ENCODE results near the gene ARHGEF28. TPM values are rescaled to one million over a fixed set of nuclear protein-coding genes. Genes with fewer than 3 reads are reported as not detected.
A peak's percentile ranks its signal among the peaks of the same experiment; 100 is the strongest.

Gene ARHGEF28
- total RNA-seq, 6 experiments from 2014 or later = 3.0 to 14.9 (median 6.4) TPM

- 83% methylated on average over 6 of the region's 6 CpGs for WGBS (ENCODE audit: insufficient coverage, low coverage, low lambda C conversion rate, missing lambda C conversion rate)
- peaks cover 0 to 18% (median 0%) of the 10 kb centered on the region in 4 donors for H3K36me3 ChIP-seq
- H3K27me3 ChIP-seq = no peaks in the 10 kb centered on the region
- no peaks in the 10 kb centered on the region for H3K4me1 ChIP-seq
- DNase-seq (no peak), ATAC-seq (no peak)
- H3K4me3 ChIP-seq = no peak overlapping the region
- no peak overlapping the region for H3K27ac ChIP-seq
- intact Hi-C loops (cut with DNase I) = no loop called here
- H3K9me3 ChIP-seq = no peaks in the 10 kb centered on the region
- TF ChIP-seq POLR2A (IDR thresholded peaks at IDR 0.05) = no peak
- TF ChIP-seq CTCF (IDR thresholded peaks at IDR 0.05) = no peak
These were observed 155.2 kb downstream of the ARHGEF28 start for GRCh38 chr5:73781107-73781768.

GRCh38 chr5:73783828-73784227 lies 157.8 kb downstream of the ARHGEF28 start:
- TF ChIP-seq POLR2A (IDR thresholded peaks at IDR 0.05) (no peak), CTCF (IDR thresholded peaks at IDR 0.05) (peak; percentile 12 to 39 (median 38))
- 38% methylated on average over 1 of the region's 1 CpG for WGBS (ENCODE audit: insufficient coverage, low coverage, low lambda C conversion rate, missing lambda C conversion rate)
- DNase-seq (no peak), ATAC-seq (peak; percentile 32 to 61 (median 46))
- Histone ChIP-seq H3K9me3 (no peaks in the 10 kb centered on the region), H3K4me1 (no peaks in the 10 kb centered on the region), H3K27ac (no peak overlapping the region), H3K36me3 (peaks cover 0 to 8% (median 0%) of the 10 kb centered on the region in 4 donors), H3K4me3 (no peak overlapping the region), H3K27me3 (no peaks in the 10 kb centered on the region)
- intact Hi-C loops (cut with DNase I) = no loop called here

GRCh38 chr5:73786043-73786831 lies 160.2 kb downstream of the ARHGEF28 start:
- ATAC-seq (no peak), DNase-seq (no peak)
- H3K27ac ChIP-seq = no peak overlapping the region
- no peak for TF ChIP-seq CTCF (IDR thresholded peaks at IDR 0.05)
- TF ChIP-seq POLR2A (IDR thresholded peaks at IDR 0.05) = no peak
- 85% methylated on average over 11 of the region's 13 CpGs for WGBS (ENCODE audit: insufficient coverage, low coverage, low lambda C conversion rate, missing lambda C conversion rate)
- H3K4me3 ChIP-seq = no peak overlapping the region
- H3K27me3 ChIP-seq = no peaks in the 10 kb centered on the region
- no peaks in the 10 kb centered on the region for H3K4me1 ChIP-seq
- intact Hi-C loops (cut with DNase I) = loop anchor here in 1 of 2 donors (5.0 kb wide), 1 partner anchor 199 kb away; no protein-coding TSS in a partner anchor
- H3K36me3 ChIP-seq = no peaks in the 10 kb centered on the region
- no peaks in the 10 kb centered on the region for H3K9me3 ChIP-seq

GRCh38 chr5:73789851-73790281 lies 163.9 kb downstream of the ARHGEF28 start:
- Histone ChIP-seq H3K36me3 (no peaks in the 10 kb centered on the region), H3K4me1 (no peaks in the 10 kb centered on the region), H3K4me3 (no peak overlapping the region), H3K27me3 (no peaks in the 10 kb centered on the region), H3K9me3 (no peaks in the 10 kb centered on the region), H3K27ac (no peak overlapping the region)
- DNase-seq = no peak
- no peak for TF ChIP-seq CTCF (IDR thresholded peaks at IDR 0.05)
- TF ChIP-seq POLR2A (IDR thresholded peaks at IDR 0.05) = no peak
- 63% methylated on average over 2 of the region's 2 CpGs for WGBS (ENCODE audit: insufficient coverage, low coverage, low lambda C conversion rate, missing lambda C conversion rate)
- intact Hi-C loops (cut with DNase I) = loop anchor here (5.0 kb wide), 1 partner anchor 203 kb away; no protein-coding TSS in a partner anchor
- ATAC-seq = no peak

Measured in right lobe of liver (tissue), 6 donors.